Osteoblast (primary cell): ENCODE results near the gene MAST1. TPM values are rescaled to one million over a fixed set of nuclear protein-coding genes. Genes with fewer than 3 reads are reported as not detected.

Source experiments
- DNase-seq: peaks from one replicate; pipeline ENCODE4 v3.0.0; 2011; ENCODE audit warnings: low spot score, mixed read lengths; ENCODE audit not compliant: insufficient read length; ENCODE audit errors: missing footprints
- H2AFZ ChIP-seq: 2 replicates; pipeline ENCODE4 v1.6.0; 2011; ENCODE audit warnings: mild to moderate bottlenecking, low read length
- H3K27ac ChIP-seq: 2 replicates; pipeline ENCODE4 v1.5.1; 2011; ENCODE audit warnings: mild to moderate bottlenecking, low read depth, low read length, moderate library complexity
- H3K27me3 ChIP-seq: 2 replicates; pipeline ENCODE4 v1.6.0; 2012; ENCODE audit warnings: mild to moderate bottlenecking, control low read depth, inconsistent platforms, low read length, moderate library complexity; ENCODE audit not compliant: insufficient read depth
- H3K36me3 ChIP-seq: 2 replicates; pipeline ENCODE4 v1.5.1; 2011; ENCODE audit warnings: mild to moderate bottlenecking, low read length, control low read depth, moderate library complexity; ENCODE audit not compliant: insufficient read depth
- H3K4me1 ChIP-seq: 2 replicates; pipeline ENCODE4 v1.5.1; 2011; ENCODE audit warnings: mild to moderate bottlenecking, low read length, control low read depth, moderate library complexity; ENCODE audit not compliant: insufficient read depth
- H3K4me2 ChIP-seq: 2 replicates; pipeline ENCODE4 v1.6.0; 2011; ENCODE audit warnings: mild to moderate bottlenecking, low read length; ENCODE audit not compliant: insufficient read depth
- H3K4me3 ChIP-seq: fragments of 200-600 bp; sonication (generic); 3 replicates; pipeline ENCODE4 v1.5.1; 2012; ENCODE audit warnings: mild to moderate bottlenecking, low read length, inconsistent platforms; ENCODE audit not compliant: insufficient read depth
- H3K79me2 ChIP-seq: 2 replicates; pipeline ENCODE4 v1.6.0; 2012; ENCODE audit warnings: mild to moderate bottlenecking, low read length, control low read depth, inconsistent platforms; ENCODE audit not compliant: insufficient read depth
- H3K9me3 ChIP-seq: 2 replicates; pipeline ENCODE4 v1.5.1; 2011; ENCODE audit warnings: low read depth, low read length, control low read depth
- H4K20me1 ChIP-seq: 2 replicates; pipeline ENCODE4 v1.6.0; 2012; ENCODE audit warnings: mild to moderate bottlenecking, low read length, control low read depth; ENCODE audit not compliant: insufficient read depth
- total RNA-seq: library from RNA; depleted of rRNA; stranded (reverse); fragments of >200 nt; gene quantifications from 2 replicates; pipeline ENCODE4 v1.2.3, GENCODE V29; 2012
- TF ChIP-seq, protein P1 (sequence below): IDR thresholded peaks from 2 replicates; pipeline ENCODE4 v1.5.1; 2011; ENCODE audit warnings: mild to moderate bottlenecking, low read depth, low read length, moderate library complexity; ENCODE audit errors: extremely low read depth

Gene MAST1
- total RNA-seq, 1 donor = 0.72 TPM

DNA sequence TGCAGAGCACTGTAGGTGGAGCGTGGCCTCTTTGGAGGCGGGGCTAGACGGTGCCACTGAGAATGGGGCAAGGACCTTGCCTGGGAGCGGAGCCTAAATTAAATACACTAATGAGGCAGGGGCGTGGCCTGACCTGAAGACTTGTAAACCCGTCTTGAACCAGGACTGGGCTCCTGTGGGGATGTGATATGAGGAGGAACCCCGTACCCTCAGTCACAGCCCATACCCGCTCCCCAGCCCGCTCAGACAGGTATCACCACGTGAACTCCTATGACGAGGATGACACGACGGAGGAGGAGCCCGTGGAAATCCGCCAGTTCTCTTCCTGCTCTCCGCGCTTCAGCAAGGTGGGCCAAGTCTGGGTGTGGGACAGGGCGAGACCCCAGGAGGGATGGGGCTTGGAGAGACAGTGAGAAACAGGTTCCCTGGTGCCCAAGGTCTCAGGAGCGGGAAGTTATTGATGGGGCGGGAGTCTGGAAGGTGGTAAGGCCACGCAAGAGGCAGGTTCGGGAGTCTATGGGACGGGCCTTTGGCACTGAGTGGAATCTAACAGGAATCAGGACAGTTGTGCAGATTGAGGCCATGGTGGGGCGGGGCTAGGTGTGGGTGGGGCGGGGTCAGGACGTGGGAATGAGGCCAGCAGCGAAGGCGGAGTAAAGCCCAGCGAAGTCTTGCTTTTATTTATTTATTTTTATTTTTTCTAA is 28.3 kb downstream of the MAST1 start:
- Histone ChIP-seq H3K4me2 (no peak overlapping the region), H4K20me1 (no peaks in the 10 kb centered on the region), H3K79me2 (no peaks in the 10 kb centered on the region), H3K4me3 (no peak overlapping the region), H3K36me3 (no peaks in the 10 kb centered on the region), H2AFZ (no peak overlapping the region), H3K9me3 (no peaks in the 10 kb centered on the region), H3K27ac (no peak overlapping the region), H3K4me1 (no peaks in the 10 kb centered on the region), H3K27me3 (no peaks in the 10 kb centered on the region)
- DNase-seq = peak; percentile 65
- TF ChIP-seq, protein P1, sequence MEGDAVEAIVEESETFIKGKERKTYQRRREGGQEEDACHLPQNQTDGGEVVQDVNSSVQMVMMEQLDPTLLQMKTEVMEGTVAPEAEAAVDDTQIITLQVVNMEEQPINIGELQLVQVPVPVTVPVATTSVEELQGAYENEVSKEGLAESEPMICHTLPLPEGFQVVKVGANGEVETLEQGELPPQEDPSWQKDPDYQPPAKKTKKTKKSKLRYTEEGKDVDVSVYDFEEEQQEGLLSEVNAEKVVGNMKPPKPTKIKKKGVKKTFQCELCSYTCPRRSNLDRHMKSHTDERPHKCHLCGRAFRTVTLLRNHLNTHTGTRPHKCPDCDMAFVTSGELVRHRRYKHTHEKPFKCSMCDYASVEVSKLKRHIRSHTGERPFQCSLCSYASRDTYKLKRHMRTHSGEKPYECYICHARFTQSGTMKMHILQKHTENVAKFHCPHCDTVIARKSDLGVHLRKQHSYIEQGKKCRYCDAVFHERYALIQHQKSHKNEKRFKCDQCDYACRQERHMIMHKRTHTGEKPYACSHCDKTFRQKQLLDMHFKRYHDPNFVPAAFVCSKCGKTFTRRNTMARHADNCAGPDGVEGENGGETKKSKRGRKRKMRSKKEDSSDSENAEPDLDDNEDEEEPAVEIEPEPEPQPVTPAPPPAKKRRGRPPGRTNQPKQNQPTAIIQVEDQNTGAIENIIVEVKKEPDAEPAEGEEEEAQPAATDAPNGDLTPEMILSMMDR = no peak

DNA sequence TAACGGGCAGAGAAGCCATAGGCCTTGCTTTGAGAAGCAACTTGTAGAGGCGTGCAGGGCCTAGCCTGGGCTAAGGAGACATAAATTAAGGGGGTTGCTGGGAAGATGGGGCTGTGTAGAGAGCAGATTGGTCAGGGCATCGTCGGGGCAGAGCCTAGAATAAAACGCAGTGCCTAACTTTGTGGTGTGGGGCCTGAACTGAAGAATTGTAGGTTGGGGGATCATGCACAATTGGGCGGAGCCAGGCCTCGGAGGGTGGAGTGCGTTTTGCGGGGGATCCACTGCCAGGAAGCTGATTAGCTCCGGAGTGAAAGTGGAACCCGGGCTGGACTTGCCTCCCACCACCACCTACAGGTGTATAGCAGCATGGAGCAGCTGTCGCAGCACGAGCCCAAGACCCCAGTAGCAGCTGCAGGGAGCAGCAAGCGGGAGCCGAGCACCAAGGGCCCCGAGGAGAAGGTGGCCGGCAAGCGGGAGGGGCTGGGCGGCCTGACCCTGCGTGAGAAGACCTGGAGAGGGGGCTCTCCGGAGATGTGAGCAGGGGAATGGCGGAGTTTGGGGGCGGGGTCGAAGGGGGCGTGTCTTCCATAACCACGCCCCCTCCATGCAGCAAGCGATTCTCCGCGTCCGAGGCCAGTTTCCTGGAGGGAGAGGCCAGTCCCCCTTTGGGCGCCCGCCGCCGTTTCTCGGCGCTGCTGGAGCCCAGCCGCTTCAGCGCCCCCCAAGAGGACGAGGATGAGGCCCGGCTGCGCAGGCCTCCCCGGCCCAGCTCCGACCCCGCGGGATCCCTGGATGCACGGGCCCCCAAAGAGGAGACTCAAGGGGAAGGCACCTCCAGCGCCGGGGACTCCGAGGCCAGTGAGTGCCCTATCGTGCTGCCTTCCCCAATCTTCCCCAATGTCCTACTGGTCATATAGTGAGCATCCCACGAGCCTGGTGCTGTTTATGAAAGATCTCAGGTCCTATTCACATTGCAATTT is 29.1 kb downstream of the MAST1 start:
- Histone ChIP-seq H3K4me1 (no peaks in the 10 kb centered on the region), H3K79me2 (no peaks in the 10 kb centered on the region), H2AFZ (peak overlapping the region; percentile 77), H3K4me3 (peak overlapping the region; percentile 65), H4K20me1 (no peaks in the 10 kb centered on the region), H3K4me2 (peak overlapping the region; percentile 83), H3K9me3 (no peaks in the 10 kb centered on the region), H3K27ac (no peak overlapping the region), H3K27me3 (no peaks in the 10 kb centered on the region), H3K36me3 (no peaks in the 10 kb centered on the region)
- TF ChIP-seq, protein P1 = no peak
- DNase-seq = peak; percentile 96

DNA sequence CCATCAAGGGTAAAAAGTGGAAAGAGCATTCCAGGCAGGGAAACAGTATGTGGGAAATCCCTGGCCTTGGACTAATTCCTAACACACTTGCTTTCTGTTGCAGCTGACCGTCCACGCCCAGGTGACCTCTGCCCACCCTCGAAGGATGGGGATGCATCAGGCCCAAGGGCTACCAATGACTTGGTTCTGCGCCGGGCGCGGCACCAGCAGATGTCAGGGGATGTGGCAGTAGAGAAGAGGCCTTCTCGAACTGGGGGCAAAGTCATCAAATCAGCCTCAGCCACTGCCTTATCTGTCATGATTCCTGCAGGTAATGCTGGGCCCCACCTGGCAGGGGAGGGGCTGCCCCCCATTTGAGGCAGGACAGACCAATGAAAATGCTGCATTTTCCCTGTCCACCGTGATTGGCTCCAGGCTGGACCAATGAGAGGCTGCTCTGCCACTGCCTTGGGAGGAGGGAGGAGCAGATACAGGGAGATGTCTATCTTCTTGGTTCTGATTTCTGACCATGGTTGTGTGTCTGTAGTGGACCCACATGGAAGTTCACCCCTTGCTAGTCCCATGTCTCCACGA is 30.3 kb downstream of the MAST1 start:
- H3K27me3 ChIP-seq = no peaks in the 10 kb centered on the region
- no peak overlapping the region for H3K27ac ChIP-seq
- DNase-seq = peak; percentile 86
- no peak overlapping the region for H3K4me2 ChIP-seq
- no peak overlapping the region for H3K4me3 ChIP-seq
- no peaks in the 10 kb centered on the region for H3K79me2 ChIP-seq
- H2AFZ ChIP-seq = no peak overlapping the region
- no peaks in the 10 kb centered on the region for H3K9me3 ChIP-seq
- no peaks in the 10 kb centered on the region for H3K4me1 ChIP-seq
- no peaks in the 10 kb centered on the region for H4K20me1 ChIP-seq
- H3K36me3 ChIP-seq = no peaks in the 10 kb centered on the region
- TF ChIP-seq, protein P1 = no peak
